Activated CD4-positive, alpha-beta memory T cell treated with anti-CD3 and anti-CD28 coated beads for 36 hours (primary cell): ENCODE data around the gene RTKN. TPM values are rescaled to one million over a fixed set of nuclear protein-coding genes. Genes with fewer than 3 reads are reported as not detected.
"Not testable (repeated sequence)": the region's sequence is repeated elsewhere in the genome, so short reads cannot be mapped to it uniquely, and the experiment has no call there.

Source experiments
- CTCF ChIA-PET: fragments of 350-600 bp; sonication (Branson Sonifier 250); formaldehyde crosslinking; loops from one replicate; lab custom pipeline; 2021; ENCODE audit warnings: antibody characterized with exemption, inconsistent platforms; lab: Charles Lee
- POLR2A ChIA-PET: fragments of 350-600 bp; sonication (Branson Sonifier 250); formaldehyde crosslinking; loops from one replicate; lab custom pipeline; 2021; ENCODE audit warnings: antibody characterized with exemption; lab: Charles Lee
- DNase-seq: peaks from one replicate; pipeline ENCODE4 v3.0.0-alpha.2; 2020
- H3K27ac Mint-ChIP-seq: one replicate; pipeline ENCODE4 v1.8.0; 2021; ENCODE audit warnings: mixed read lengths
- H3K27me3 Mint-ChIP-seq: one replicate; pipeline ENCODE4 v1.8.0; 2021; ENCODE audit warnings: mixed read lengths
- H3K36me3 Mint-ChIP-seq: one replicate; pipeline ENCODE4 v1.8.0; 2021; ENCODE audit warnings: mixed read lengths
- H3K4me1 Mint-ChIP-seq: one replicate; pipeline ENCODE4 v1.8.0; 2021; ENCODE audit warnings: low read depth, mixed read lengths
- H3K4me3 Mint-ChIP-seq: one replicate; pipeline ENCODE4 v1.8.0; 2021; ENCODE audit warnings: mild to moderate bottlenecking, mixed read lengths
- H3K9me3 Mint-ChIP-seq: one replicate; pipeline ENCODE4 v1.8.0; 2021; ENCODE audit warnings: mixed read lengths
- intact Hi-C: fragments of 100-400 bp; cut with micrococcal nuclease; formaldehyde crosslinking; loops from one replicate; pipeline ENCODE4 v1.15.1; 2023
- total RNA-seq, 2 experiments: library from RNA; stranded (reverse); gene quantifications; one replicate each; pipeline ENCODE4 v1.2.3, GENCODE V29; 2021

RTKN gene
- total RNA-seq, 2 experiments from 2014 or later, result 1.4 to 1.6 TPM

DNA sequence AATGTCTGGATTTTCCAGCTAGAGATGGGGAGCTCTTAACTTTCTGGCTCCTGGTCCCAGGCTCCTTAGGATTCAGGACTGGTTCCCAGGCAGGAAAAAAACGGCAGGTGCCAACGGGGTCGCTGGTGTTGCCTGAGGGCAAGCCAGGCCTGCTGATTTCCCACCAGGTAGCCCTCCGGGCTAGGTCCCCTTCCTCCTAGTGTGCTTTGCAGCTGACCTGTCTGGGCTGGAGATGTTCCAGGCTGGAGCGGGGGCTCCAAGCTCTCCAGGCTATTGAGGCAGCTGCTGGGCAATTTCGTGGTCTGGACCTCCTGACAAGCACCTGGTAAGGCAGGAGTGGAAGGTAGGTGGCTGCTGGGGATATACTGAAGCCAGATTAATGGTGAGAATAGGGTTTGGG is 32.7 kb upstream of the RTKN start:
- no peak overlapping the region for H3K4me3 Mint-ChIP-seq
- H3K27ac Mint-ChIP-seq, result no peak overlapping the region
- no peak for DNase-seq
- intact Hi-C loops, result no loop called here
- peaks cover 25% of the 10 kb centered on the region for H3K36me3 Mint-ChIP-seq
- ChIA-PET POLR2A (no interaction called here), CTCF (interaction anchor here (0.9 to 4.8 kb wide), 5 partner anchors 8 to 241 kb away, joined by 3 to 47 read pairs (median 3); partner anchors contain the start of genes CCDC142 and TTC31)
- H3K4me1 Mint-ChIP-seq, result peaks cover 23% of the 10 kb centered on the region
- H3K27me3 Mint-ChIP-seq, result no peaks in the 10 kb centered on the region
- H3K9me3 Mint-ChIP-seq, result no peaks in the 10 kb centered on the region

DNA sequence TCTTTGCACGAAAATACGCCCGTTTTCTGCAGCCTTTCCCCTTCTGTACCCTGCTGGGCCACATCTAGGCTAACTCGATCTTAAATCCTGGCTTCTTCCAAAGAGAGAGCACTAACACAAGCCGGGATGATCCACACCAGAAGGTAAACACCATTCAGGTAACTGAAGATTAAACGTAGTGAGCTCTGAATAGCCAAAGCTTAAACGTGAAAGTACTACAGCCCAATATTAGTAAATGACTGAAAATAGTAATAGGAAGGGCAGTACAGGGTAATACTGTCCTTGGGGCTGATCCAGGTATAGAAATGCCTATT is 31.2 kb upstream of the RTKN start:
- H3K9me3 Mint-ChIP-seq, result no peaks in the 10 kb centered on the region
- H3K4me3 Mint-ChIP-seq, result peak overlapping the region; percentile 96
- intact Hi-C loops, result loop anchor here (1.0 to 2.0 kb wide), 3 partner anchors 9 to 56 kb away; partner anchors contain the start of genes AUP1, CCDC142, HTRA2 and WBP1
- DNase-seq, result no peak
- ChIA-PET POLR2A (interaction anchor here (1.0 to 2.4 kb wide), 5 partner anchors 9 to 57 kb away, joined by 3 to 23 read pairs (median 7); partner anchors contain the start of genes AUP1, CCDC142, HTRA2 and INO80B), CTCF (interaction anchor here (1.2 to 4.8 kb wide), 3 partner anchors 10 to 82 kb away, joined by 3 to 47 read pairs (median 5); partner anchors contain the start of genes CCDC142, TTC31 and WBP1)
- peaks cover 22% of the 10 kb centered on the region for H3K36me3 Mint-ChIP-seq
- peaks cover 19% of the 10 kb centered on the region for H3K4me1 Mint-ChIP-seq
- peak overlapping the region; percentile 96 for H3K27ac Mint-ChIP-seq
- H3K27me3 Mint-ChIP-seq, result no peaks in the 10 kb centered on the region

DNA sequence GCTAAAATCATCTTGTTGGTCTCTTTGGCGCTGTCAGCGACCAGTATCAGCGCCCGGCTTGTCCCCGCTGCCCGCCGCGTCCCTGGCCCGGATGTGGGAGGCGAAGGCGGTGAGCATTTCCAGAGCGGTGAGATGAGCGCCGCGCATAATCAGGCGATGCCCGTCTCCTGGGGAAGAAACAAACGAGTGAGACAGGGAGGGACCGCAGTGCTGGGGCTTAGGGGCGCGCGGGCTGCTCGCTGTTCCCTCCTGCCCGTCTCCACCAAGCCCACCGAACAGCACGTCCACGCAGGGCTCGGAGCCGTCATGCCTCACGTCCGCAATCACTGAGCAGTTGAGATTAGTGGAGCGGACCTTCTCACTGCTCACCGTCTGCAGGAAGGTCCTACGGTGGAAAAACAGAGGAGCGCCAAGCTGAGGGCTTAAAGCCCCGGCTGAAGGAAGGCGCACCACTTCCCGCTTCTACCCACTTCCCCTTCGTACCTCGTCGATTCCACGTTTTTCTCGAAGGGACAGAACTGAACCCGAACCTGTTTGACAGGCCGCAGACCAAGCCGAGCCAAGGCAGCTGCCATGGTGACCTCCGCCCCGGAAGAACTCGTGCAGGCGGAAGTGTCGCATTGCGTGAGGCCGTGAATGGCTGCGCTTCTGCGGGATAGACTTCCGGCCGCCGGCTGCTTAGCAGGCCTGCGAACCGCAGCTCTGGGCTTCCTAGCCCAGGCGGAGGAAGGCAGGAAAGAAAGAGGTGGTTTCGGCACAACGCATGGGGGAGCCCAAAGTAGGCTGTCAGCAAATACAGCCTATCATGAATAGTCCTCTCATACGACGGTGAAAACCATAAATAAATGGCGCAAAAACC is 30.6 kb upstream of the RTKN start, which contains the start of gene MRPL53:
Gene MRPL53, minus strand, starts transcription at position 595 of the 859 bp plus-strand sequence. Its CDS starts 20 bp downstream, at position 575.
- DNase-seq, result peak; percentile 96
- no peaks in the 10 kb centered on the region for H3K27me3 Mint-ChIP-seq
- intact Hi-C loops, result loop anchor here (1.0 to 2.0 kb wide), 3 partner anchors 10 to 56 kb away; partner anchors contain the start of genes AUP1, CCDC142, HTRA2 and WBP1
- peaks cover 22% of the 10 kb centered on the region for H3K36me3 Mint-ChIP-seq
- no peaks in the 10 kb centered on the region for H3K9me3 Mint-ChIP-seq
- H3K27ac Mint-ChIP-seq, result peak within 1 kb of the TSS; percentile 96
- peak within 1 kb of the TSS; percentile 96 for H3K4me3 Mint-ChIP-seq
- CTCF ChIA-PET, result interaction anchor here (1.2 to 4.8 kb wide), 4 partner anchors 10 to 81 kb away, joined by 3 to 47 read pairs (median 8); partner anchors contain the start of genes CCDC142, TTC31 and WBP1
- POLR2A ChIA-PET, result interaction anchor here (1.0 to 2.4 kb wide), 5 partner anchors 10 to 58 kb away, joined by 3 to 23 read pairs (median 7); partner anchors contain the start of genes AUP1, CCDC142, HTRA2 and INO80B
- H3K4me1 Mint-ChIP-seq, result peaks cover 19% of the 10 kb centered on the region

DNA sequence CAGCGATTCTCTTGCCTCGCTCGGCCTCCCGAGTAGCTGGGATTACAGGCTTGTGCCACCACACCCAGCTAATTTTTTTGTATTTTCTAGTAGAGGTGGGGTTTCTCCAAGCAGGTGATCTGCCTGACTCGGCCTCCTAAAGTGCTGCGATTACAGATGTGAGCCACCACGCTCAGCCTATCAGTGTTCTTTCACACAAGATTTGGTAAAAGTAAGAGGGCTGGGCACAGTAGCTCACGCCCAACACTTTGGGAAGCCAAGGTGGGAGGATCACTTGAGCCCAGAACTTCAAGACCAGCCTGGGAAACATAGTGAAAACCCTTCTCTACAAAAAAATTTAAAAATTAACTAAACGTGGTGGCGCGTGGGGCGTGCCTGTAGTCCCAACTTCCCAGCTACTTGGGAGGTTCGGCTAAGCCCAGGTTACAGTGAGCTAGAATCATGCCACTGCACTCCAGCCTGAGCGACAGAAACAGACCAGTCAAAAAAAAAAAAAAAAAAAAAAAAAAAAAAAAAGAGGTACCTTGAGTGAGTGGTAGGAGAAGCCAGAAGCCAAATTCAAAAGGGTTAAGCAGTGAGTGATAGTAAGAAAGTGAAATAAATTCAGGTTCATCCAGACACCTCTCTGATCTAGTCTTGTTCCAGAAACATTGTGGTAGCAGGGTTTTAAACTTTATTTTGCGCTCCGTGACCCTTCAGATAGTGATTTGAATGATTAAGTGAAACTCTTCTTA is 29.8 kb upstream of the RTKN start:
- intact Hi-C loops, result loop anchor here (1.0 to 2.0 kb wide), 3 partner anchors 11 to 57 kb away; partner anchors contain the start of genes AUP1, CCDC142, HTRA2 and WBP1
- Mint-ChIP-seq H3K4me1 (peaks cover 19% of the 10 kb centered on the region), H3K27me3 (no peaks in the 10 kb centered on the region), H3K4me3 (peak overlapping the region; percentile 96), H3K36me3 (peaks cover 22% of the 10 kb centered on the region), H3K9me3 (no peaks in the 10 kb centered on the region), H3K27ac (peak overlapping the region; percentile 96)
- ChIA-PET POLR2A (interaction anchor here (0.6 to 2.4 kb wide), 3 partner anchors 10 to 95 kb away, joined by 3 to 23 read pairs (median 20); partner anchors contain the start of genes CCDC142, TTC31 and WBP1), CTCF (interaction anchor here (1.2 to 4.8 kb wide), 2 partner anchors 11 to 13 kb away, joined by 11 to 47 read pairs; partner anchors contain the start of genes CCDC142, TTC31 and WBP1)
- no peak for DNase-seq

DNA sequence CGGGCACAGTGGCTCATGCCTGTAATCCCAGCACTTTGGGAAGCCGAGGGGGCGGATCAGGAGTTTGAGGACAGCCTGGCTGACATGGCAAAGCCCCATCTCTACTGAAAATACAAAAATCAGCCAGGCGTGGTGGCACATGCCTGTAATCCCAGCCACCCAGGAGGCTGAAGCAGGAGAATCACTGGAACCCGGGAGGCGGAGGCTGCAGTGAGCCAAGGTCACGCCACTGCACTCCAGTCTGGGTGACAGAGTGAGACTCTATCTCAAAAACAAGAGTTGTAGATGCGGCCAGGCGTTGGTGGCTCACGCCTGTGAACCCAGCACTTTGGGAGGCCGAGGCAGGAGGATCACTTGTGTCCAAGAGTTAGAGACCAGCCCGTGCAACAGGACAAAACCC is 29.0 kb upstream of the RTKN start:
- DNase-seq, H3K27me3 Mint-ChIP-seq, intact Hi-C loops, H3K9me3 Mint-ChIP-seq: not testable (repeated sequence)
- peaks cover 22% of the 10 kb centered on the region for H3K4me1 Mint-ChIP-seq
- H3K27ac Mint-ChIP-seq, result peak overlapping the region; percentile 71
- CTCF ChIA-PET, result interaction anchor here (1.2 to 4.8 kb wide), 2 partner anchors 12 to 13 kb away, joined by 11 to 47 read pairs; partner anchors contain the start of genes CCDC142, TTC31 and WBP1
- POLR2A ChIA-PET, result interaction anchor here (2.4 kb wide), 1 partner anchor 12 kb away, joined by 20 read pairs; the partner anchor contains the start of gene WBP1
- H3K4me3 Mint-ChIP-seq, result peak overlapping the region; percentile 35
- H3K36me3 Mint-ChIP-seq, result peaks cover 21% of the 10 kb centered on the region

DNA sequence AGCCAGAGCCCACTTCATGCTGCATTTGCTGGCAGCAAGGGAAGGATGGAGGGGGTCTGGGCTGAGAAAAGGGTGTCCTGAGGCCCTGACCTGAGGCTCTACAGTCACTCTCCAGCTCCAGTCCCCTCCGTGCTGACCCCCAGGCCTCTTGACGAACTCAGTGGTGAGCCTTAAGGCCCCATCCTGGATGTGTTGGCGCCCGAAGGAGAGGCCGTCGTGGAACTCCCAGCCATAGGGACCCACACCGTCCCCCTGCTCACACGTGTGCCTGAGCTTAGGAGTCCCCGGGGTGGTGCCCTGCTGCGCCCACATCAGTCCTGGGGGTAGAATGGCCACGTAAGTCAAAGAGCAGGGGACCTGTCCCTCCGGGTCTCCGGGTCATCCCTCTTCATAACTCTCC is 22.7 kb upstream of the RTKN start:
- peaks cover 15% of the 10 kb centered on the region for H3K36me3 Mint-ChIP-seq
- peaks cover 27% of the 10 kb centered on the region for H3K4me1 Mint-ChIP-seq
- intact Hi-C loops, result no loop called here
- H3K27me3 Mint-ChIP-seq, result no peaks in the 10 kb centered on the region
- no peak for DNase-seq
- H3K4me3 Mint-ChIP-seq, result peak overlapping the region; percentile 98
- ChIA-PET CTCF (interaction anchor here (1.0 to 1.8 kb wide), 4 partner anchors 9 to 67 kb away, joined by 3 to 10 read pairs (median 4); partner anchors contain the start of genes CCDC142 and TTC31), POLR2A (interaction anchor here (0.8 kb wide), 1 partner anchor 43 kb away, joined by 3 read pairs; no protein-coding TSS in a partner anchor)
- peak overlapping the region; percentile 72 for H3K27ac Mint-ChIP-seq
- no peaks in the 10 kb centered on the region for H3K9me3 Mint-ChIP-seq

DNA sequence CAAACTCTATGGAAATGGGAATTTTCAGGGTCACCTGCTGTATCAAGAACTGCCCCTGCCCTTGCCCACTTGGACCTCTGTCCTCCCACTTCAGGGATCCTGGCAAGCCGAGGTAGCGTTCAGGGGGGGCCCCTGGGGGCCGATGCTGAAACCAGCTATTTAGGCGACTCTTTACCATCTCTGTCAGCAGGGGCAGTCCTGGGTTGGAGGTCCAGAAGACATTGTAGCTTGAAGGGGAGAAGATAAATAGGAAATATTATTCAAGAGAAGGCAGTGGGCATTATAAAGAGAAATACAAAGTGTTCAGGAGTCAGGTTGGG is 21.0 kb upstream of the RTKN start:
- peaks cover 2% of the 10 kb centered on the region for H3K27me3 Mint-ChIP-seq
- intact Hi-C loops, result no loop called here
- CTCF ChIA-PET, result no interaction called here
- no peak overlapping the region for H3K27ac Mint-ChIP-seq
- no peak for DNase-seq
- peaks cover 37% of the 10 kb centered on the region for H3K4me1 Mint-ChIP-seq
- POLR2A ChIA-PET, result no interaction called here
- peak overlapping the region; percentile 41 for H3K4me3 Mint-ChIP-seq
- no peaks in the 10 kb centered on the region for H3K9me3 Mint-ChIP-seq
- peaks cover 17% of the 10 kb centered on the region for H3K36me3 Mint-ChIP-seq

DNA sequence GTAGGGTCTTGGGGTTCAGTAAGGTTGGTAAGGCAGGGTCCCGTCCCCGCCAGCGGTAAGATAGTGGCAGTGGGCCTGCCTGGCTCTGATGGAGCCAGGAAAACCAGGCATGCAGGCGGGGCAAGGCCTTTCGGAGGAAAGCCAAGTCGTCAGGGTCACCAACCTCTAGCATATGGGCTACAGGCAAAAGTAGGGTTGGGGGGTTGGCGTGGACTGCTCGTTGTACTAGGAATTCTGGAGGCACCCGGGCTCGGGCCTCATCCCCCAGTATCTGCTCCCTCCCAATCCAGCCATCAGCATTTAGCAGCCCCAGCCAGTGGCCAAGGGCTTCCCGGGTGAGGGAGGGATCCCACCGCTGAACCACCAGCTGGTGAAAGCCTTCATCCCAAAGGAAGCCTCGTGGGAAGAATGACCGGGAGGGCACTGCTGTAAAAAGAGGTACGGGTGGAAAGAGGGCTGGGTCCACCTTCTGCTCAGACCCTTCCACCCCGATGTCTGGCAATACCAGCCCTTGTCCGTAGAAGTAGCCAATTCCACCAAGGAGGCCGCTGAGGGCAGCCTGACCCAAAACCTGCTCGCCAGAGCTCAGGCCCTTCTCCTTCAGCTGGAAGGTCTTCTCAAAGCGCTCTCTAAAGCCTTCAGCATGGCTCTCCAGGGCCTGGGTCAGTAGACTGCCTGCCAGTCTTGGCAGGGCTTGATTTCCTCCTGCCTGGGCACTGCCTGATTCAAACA is 20.5 kb upstream of the RTKN start:
- ChIA-PET CTCF (interaction anchor here (0.7 kb wide), 1 partner anchor 67 kb away, joined by 3 read pairs; no protein-coding TSS in a partner anchor), POLR2A (no interaction called here)
- DNase-seq, result no peak
- Mint-ChIP-seq H3K4me1 (peaks cover 37% of the 10 kb centered on the region), H3K27me3 (peaks cover 2% of the 10 kb centered on the region), H3K9me3 (no peaks in the 10 kb centered on the region), H3K36me3 (peaks cover 17% of the 10 kb centered on the region), H3K4me3 (no peak overlapping the region), H3K27ac (no peak overlapping the region)
- intact Hi-C loops, result no loop called here

DNA sequence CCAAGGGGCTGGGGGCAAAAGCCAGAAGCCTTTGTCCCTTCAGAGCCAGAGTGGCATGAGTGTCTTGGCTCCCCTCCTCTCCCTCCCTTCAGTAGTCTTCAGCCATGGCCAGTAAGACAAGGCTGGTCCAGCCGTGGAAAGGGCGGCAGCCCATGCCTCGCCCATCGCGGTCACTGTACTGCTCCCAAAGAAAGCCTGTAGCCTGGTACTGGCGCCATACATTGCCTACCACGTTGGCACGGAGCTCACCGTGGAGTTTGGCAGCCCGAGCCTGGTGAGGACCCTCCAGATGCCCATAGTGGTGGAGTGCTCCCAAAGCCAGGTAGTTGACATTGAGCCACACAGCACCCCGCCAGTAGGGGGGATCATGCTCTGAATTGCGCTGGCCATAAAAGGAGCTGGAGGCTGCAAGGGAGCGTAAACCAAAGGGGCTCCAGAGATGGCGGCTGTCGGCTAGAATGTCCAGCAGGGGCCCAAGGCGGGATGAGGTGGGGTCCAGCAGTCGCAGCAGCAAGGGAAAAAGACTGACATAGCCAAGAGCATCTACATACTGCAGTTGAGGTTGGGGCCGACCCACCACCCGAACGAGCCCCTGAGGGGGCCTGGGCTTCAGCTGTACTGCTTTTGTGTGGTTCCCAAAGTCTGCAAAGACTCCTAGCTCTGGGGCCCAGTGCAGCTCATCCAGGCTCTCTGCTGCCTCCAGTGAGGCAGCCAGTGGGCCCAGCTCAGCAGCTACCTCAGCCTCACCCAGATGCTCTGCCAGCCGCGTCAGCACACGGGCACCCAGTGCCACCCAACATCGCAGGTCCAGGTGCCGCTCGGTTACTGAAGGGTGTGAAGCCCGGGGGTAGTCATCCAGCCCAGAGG is 19.7 kb upstream of the RTKN start:
- Mint-ChIP-seq H3K9me3 (no peaks in the 10 kb centered on the region), H3K27ac (peak overlapping the region; percentile 38), H3K4me1 (peaks cover 44% of the 10 kb centered on the region), H3K4me3 (no peak overlapping the region), H3K36me3 (peaks cover 19% of the 10 kb centered on the region), H3K27me3 (peaks cover 2% of the 10 kb centered on the region)
- intact Hi-C loops, result no loop called here
- POLR2A ChIA-PET, result no interaction called here
- CTCF ChIA-PET, result interaction anchor here (0.7 kb wide), 1 partner anchor 67 kb away, joined by 3 read pairs; no protein-coding TSS in a partner anchor
- DNase-seq, result no peak

DNA sequence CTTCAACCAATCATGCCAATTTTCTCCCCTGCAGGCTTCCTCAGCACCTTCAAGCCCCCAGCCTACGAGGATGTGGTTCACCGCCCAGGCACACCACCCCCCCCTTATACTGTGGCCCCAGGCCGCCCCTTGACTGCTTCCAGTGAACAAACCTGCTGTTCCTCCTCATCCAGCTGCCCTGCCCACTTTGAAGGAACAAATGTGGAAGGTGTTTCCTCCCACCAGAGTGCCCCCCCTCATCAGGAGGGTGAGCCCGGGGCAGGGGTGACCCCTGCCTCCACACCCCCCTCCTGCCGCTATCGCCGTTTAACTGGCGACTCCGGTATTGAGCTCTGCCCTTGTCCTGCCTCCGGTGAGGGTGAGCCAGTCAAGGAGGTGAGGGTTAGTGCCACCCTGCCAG is 18.4 kb upstream of the RTKN start:
- CTCF ChIA-PET, H3K9me3 Mint-ChIP-seq, intact Hi-C loops, H3K27ac Mint-ChIP-seq, H3K27me3 Mint-ChIP-seq, DNase-seq: not testable (repeated sequence)
- peaks cover 54% of the 10 kb centered on the region for H3K4me1 Mint-ChIP-seq
- POLR2A ChIA-PET, result interaction anchor here (2.5 to 3.2 kb wide), 2 partner anchors 12 to 21 kb away, joined by 19 to 20 read pairs; partner anchors contain the start of genes CCDC142, MRPL53 and TTC31
- H3K4me3 Mint-ChIP-seq, result peak overlapping the region; percentile 87
- H3K36me3 Mint-ChIP-seq, result peaks cover 19% of the 10 kb centered on the region
